ENCODE data around the gene MADCAM1.

The MADCAM1 gene

DNA sequence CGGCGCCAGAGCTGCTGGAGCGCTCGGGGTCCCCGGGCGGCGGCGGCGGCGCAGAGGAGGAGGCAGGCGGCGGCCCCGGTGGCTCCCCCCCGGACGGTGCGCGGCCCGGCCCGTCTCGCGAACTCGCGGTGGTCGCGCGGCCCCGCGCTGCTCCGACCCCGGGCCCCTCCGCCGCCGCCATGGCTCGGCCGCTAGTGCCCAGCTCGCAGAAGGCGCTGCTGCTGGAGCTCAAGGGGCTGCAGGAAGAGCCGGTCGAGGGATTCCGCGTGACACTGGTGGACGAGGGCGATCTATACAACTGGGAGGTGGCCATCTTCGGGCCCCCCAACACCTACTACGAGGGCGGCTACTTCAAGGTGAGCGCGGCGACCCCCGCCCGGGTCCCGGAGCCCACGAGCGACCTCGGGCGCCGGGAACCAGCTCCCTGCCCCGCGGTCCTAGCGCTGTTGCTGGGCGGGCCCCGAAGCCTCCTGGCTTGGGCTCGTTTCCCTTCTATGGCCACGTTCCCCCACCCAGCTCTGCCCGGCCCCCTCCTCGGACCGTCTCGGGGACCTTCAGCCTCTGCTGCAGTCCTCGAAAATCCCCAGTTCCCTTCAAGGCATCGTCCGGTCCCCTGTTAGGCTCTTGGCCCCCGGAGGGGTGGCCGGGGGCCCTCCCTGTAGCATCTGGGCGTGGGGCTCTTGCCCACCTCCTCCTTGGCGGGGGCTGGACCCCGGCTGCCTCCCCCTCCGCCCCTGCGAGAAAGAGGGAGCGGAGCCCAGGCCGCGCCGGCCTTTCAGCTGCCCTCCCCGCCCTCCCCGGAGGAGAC, 35.7 kb downstream of the MADCAM1 start, which contains the start of gene CDC34:
TSS of gene CDC34 (plus strand) at position 8 of the 808 bp plus-strand sequence. CDS start at position 180, 172 bp downstream.
- Histone ChIP-seq H3K27me3 (replicated peaks; ENCODE audit: insufficient read depth, low read length) (peaks cover 24% of the 10 kb centered on the region), H3K9me3 (replicated peaks; ENCODE audit: insufficient read depth, low read length) (no peaks in the 10 kb centered on the region), H4K20me1 (ENCODE audit: insufficient read depth, low read length) (no peaks in the 10 kb centered on the region), H3K79me2 (ENCODE audit: low read length) (peaks cover 35% of the 10 kb centered on the region), H3F3A (ENCODE audit: insufficient read depth, low read length) (no peaks in the 10 kb centered on the region), H3K4me3 (ENCODE audit: low read length) (peak within 1 kb of the TSS; percentile 90), H3K36me3 (replicated peaks; ENCODE audit: insufficient read depth, low read length) (no peaks in the 10 kb centered on the region), H3K9me2 (replicated peaks; ENCODE audit: insufficient read depth, low read length) (no peaks in the 10 kb centered on the region), H3K4me1 (ENCODE audit: low read length) (peaks cover 7% of the 10 kb centered on the region), H3K27ac (ENCODE audit: low read length) (peak within 1 kb of the TSS; percentile 25; the same call in 1 of the 2 replicates), H3K4me2 (ENCODE audit: low read depth, low read length) (peak within 1 kb of the TSS; percentile 99), H3K9ac (ENCODE audit: low read length) (peak within 1 kb of the TSS; percentile 70), H2AFZ (ENCODE audit: low read length) (peak within 1 kb of the TSS; percentile 89)
- DNase-seq: no peak
- TF ChIP-seq EZH2 (optimal IDR thresholded peaks at IDR 0.05; ENCODE audit: low read depth, low read length) (no peak), EZH2phosphoT487 (IDR thresholded peaks at IDR 0.05; ENCODE audit: low read length) (no peak)
- TF ChIP-seq, protein P1, sequence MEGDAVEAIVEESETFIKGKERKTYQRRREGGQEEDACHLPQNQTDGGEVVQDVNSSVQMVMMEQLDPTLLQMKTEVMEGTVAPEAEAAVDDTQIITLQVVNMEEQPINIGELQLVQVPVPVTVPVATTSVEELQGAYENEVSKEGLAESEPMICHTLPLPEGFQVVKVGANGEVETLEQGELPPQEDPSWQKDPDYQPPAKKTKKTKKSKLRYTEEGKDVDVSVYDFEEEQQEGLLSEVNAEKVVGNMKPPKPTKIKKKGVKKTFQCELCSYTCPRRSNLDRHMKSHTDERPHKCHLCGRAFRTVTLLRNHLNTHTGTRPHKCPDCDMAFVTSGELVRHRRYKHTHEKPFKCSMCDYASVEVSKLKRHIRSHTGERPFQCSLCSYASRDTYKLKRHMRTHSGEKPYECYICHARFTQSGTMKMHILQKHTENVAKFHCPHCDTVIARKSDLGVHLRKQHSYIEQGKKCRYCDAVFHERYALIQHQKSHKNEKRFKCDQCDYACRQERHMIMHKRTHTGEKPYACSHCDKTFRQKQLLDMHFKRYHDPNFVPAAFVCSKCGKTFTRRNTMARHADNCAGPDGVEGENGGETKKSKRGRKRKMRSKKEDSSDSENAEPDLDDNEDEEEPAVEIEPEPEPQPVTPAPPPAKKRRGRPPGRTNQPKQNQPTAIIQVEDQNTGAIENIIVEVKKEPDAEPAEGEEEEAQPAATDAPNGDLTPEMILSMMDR (IDR thresholded peaks at IDR 0.05; ENCODE audit: low read length): no peak

DNA sequence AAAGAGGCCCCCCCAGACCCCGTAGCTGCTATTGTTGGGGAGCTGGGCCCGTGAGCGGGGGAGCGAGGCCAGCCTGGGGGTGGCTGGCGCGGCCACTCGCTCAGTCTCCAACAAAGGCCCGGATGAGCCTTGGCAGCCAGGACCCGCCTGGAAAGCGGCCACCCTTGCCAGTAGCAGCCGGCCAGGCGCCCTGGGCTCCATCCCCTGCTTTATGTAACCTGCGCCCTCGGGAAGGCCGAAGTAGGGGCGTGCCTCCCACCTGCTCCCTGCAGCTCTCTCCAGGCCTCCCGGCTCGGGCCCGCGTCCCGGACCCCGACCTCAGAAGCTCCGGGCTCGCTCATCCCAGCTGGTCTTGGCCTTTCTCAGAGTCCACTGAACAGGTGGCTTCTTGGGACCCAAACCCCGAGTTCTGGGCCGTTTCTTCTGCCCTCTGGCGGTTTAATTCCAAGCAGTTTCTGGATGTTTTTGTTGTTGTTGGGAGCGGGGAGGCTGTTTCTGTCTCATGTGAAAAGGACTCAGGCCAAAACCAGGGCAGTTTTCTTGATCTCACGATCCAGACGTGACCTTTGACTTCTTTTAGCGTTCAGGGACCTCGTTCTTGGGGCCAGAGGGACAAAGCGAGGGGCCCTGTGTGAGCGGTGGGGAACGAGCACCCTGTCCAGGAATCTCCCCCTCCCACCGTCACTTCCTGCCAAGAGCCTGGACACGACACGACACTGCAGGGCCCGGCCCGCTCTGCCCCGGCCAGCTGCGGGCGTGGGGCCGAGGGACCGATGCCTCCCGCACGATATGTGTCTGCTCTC, 36.5 kb downstream of the MADCAM1 start:
- TF ChIP-seq EZH2 (optimal IDR thresholded peaks at IDR 0.05; ENCODE audit: low read depth, low read length) (no peak), EZH2phosphoT487 (IDR thresholded peaks at IDR 0.05; ENCODE audit: low read length) (no peak)
- TF ChIP-seq, protein P1 (IDR thresholded peaks at IDR 0.05; ENCODE audit: low read length): peak; percentile 67
- peak overlapping the region; percentile 10; the same call in 1 of the 2 replicates for H3K27ac ChIP-seq (ENCODE audit: low read length)
- H4K20me1 ChIP-seq (ENCODE audit: insufficient read depth, low read length): no peaks in the 10 kb centered on the region
- H3K9ac ChIP-seq (ENCODE audit: low read length): peak overlapping the region; percentile 66; the same call in 1 of the 2 replicates
- peak overlapping the region; percentile 4; the same call in 1 of the 2 replicates for H2AFZ ChIP-seq (ENCODE audit: low read length)
- no peaks in the 10 kb centered on the region for H3F3A ChIP-seq (ENCODE audit: insufficient read depth, low read length)
- peaks cover 7% of the 10 kb centered on the region for H3K4me1 ChIP-seq (ENCODE audit: low read length)
- peaks cover 35% of the 10 kb centered on the region for H3K79me2 ChIP-seq (ENCODE audit: low read length)
- H3K36me3 ChIP-seq (replicated peaks; ENCODE audit: insufficient read depth, low read length): no peaks in the 10 kb centered on the region
- no peaks in the 10 kb centered on the region for H3K9me3 ChIP-seq (replicated peaks; ENCODE audit: insufficient read depth, low read length)
- H3K4me2 ChIP-seq (ENCODE audit: low read depth, low read length): peak overlapping the region; percentile 96
- H3K9me2 ChIP-seq (replicated peaks; ENCODE audit: insufficient read depth, low read length): no peaks in the 10 kb centered on the region
- peak overlapping the region; percentile 86 for H3K4me3 ChIP-seq (ENCODE audit: low read length)
- peaks cover 16% of the 10 kb centered on the region for H3K27me3 ChIP-seq (replicated peaks; ENCODE audit: insufficient read depth, low read length)
- peak; percentile 64 for DNase-seq

DNA sequence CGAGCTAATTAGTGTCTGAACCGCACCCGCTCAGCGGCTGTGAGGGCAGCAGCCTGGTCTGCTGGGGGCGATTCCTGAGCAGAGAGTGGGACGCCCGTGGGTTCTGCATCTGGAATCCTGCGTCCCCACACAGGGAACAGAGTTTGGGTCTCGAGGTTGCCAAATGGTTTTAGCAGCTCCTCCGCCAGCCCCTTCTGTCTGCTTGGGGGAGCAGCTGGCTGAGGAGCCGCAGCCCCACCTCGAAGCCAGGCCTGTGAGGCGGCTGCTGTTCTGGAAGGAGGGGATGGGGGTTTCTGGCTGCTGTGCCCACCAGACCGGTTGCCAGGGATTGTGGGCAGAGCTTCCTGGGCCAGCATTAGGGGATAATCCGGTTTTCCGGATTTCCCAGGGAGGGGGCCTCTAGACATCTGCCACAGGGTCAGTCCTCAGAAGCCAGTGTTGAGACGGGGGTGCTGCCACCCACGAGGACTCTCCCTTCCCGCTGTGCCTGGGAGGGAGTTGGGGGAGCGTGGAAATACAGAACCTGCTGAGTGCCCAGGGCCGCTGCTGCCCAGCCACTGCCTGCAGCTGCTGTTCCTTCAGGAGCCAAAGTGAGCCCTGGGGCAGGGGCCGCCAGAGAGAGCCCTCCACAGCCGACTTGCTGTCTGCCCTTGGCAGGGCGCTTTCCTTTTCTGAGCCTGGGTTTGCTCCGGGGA, 37.2 kb downstream of the MADCAM1 start:
- Histone ChIP-seq H3K4me2 (ENCODE audit: low read depth, low read length) (peak overlapping the region; percentile 96), H3F3A (ENCODE audit: insufficient read depth, low read length) (no peaks in the 10 kb centered on the region), H3K9ac (ENCODE audit: low read length) (peak overlapping the region; percentile 66; the same call in 1 of the 2 replicates), H3K9me3 (replicated peaks; ENCODE audit: insufficient read depth, low read length) (no peaks in the 10 kb centered on the region), H3K79me2 (ENCODE audit: low read length) (peaks cover 35% of the 10 kb centered on the region), H2AFZ (ENCODE audit: low read length) (no peak overlapping the region), H3K9me2 (replicated peaks; ENCODE audit: insufficient read depth, low read length) (no peaks in the 10 kb centered on the region), H3K27me3 (replicated peaks; ENCODE audit: insufficient read depth, low read length) (peaks cover 9% of the 10 kb centered on the region), H3K4me3 (ENCODE audit: low read length) (peak overlapping the region; percentile 86), H4K20me1 (ENCODE audit: insufficient read depth, low read length) (no peaks in the 10 kb centered on the region), H3K27ac (ENCODE audit: low read length) (no peak overlapping the region), H3K4me1 (ENCODE audit: low read length) (peaks cover 7% of the 10 kb centered on the region), H3K36me3 (replicated peaks; ENCODE audit: insufficient read depth, low read length) (no peaks in the 10 kb centered on the region)
- TF ChIP-seq, protein P1 (IDR thresholded peaks at IDR 0.05; ENCODE audit: low read length): no peak
- no peak for TF ChIP-seq EZH2 (optimal IDR thresholded peaks at IDR 0.05; ENCODE audit: low read depth, low read length)
- no peak for TF ChIP-seq EZH2phosphoT487 (IDR thresholded peaks at IDR 0.05; ENCODE audit: low read length)
- no peak for DNase-seq
